Stimulated activated CD4-positive, alpha-beta T cell treated with anti-CD3 and anti-CD28 coated beads, Interleukin-2, amount 100 ng/mL, for 48 hours (primary cell): ENCODE data around the gene TLK2.

ENCODE experiments used
- DNase-seq, 2 donors: peaks; one replicate each; pipeline ENCODE4 v3.0.0-alpha.2; 2020

The TLK2 gene

DNA sequence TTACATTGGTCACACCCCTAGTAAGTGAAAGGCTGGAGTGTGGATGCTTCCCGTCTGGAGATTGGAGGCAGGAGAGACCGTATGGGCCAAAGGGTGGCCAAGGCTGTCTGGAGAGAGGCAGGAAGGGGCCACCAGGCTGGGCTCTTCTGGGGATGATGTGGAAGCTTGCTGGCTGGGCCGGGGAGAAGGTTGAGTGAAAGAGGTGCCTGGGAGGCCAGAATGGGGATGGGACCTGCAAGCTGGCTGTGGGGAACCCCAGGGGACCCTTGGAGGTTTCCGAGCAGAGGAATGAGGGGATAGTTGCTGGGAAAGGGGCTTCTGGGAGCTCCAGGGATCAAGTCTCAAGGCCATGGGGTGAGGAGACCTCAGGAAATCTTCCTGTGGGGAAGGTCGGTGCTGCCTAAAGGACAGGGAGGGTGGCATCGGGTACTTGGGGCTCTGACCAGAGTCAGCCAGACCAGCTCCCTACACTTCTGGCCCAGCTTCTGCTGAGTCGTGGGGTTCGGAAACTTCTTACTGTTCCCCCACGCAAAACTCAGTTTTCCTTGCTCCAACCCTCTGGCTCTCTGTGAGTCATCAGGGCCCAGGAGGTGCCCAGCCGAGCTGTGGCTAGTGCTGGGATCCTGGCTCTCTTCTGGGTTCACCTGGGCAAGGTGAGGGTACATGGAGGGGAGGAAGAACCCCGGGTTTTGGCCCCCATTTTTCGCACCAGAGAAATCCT lies 151.9 kb downstream of the TLK2 start:
- DNase-seq, result no peak

DNA sequence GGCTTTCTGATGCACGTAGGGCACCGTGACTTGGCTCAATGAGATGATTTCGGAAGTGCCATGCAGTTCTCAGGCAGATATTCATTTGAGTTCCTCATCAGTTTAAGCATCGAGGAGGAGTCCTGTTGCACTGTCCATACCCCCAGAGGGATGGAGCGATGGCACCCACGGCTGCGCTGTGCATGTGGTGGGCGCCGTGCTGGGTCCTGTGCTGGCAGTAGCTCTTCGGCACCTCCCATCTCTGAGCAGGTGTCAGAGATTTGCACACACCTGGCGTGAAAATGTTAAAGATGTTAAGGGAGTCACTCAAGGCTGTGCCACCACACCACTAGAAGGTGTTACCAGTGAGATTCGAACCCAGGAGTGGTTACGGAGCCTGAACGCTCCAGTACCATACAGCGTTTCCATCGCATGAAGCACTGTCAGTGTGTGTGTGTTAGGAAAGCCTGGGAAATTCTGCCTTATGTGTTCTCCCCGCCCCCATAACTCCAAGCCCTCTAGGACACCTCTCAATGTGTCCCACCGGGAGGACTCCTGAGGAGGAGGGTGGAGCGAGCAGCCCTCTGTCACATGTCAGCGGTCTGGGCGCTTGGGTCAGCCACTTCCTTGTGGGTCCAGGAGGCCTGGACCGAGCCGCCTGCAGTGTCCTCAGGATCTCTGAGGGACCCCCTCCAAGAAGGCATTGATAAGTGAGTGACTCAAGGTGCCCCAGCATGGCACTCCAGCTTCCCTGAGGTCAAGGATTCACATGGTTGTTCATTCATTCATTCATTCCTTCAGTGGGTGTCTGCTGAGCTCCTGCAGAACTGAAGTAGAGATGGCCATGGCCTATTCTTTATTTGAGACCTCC lies 152.7 kb downstream of the TLK2 start:
- DNase-seq, result no peak

DNA sequence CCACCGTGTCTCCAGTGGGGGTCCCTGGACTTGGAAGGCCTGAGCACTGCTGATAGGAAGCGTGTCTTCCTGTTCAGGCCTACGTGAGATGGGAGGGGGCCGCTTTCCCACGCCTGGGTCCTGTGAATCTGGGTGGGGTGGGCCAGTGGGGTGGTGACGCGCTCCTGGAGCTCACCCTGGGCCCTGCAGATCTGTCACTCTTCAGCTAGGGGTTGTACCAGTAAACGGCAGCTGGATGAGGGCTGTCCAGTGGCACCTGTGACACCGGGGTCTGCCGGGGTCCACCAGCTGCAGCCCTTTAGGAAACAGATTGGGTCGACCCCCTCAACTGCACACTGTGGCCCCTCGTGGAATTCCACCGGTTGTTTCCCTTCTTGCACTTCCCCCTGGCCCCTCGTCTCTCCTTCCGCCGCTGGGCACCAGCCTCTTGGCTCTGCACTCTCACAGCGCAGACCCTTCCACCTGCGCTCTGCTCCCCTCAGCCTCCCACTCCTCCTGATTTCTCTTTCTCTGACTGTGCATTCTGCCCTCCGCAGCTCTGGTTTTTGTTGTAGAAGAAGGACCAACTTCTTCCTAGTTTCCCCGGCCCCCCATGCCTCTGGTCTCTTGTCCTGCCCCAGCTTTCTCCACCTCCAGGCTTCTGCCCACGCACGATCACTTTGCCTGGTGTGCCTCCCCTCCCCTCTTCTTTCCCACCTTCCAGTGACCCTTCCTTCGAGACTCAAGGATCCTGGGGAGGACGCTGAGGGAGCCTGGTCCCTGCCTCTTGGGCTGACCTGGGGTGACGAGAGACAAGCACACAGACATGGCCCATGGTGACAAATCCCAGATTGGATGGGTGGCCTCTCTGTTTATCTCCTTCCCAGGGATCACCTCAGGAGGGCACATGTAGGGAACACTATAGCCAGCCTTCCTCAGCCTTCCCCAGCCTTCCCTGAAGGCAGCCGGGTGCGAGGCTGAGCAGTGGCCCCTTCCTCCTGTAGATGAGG lies 153.6 kb downstream of the TLK2 start:
- DNase-seq, result no peak

DNA sequence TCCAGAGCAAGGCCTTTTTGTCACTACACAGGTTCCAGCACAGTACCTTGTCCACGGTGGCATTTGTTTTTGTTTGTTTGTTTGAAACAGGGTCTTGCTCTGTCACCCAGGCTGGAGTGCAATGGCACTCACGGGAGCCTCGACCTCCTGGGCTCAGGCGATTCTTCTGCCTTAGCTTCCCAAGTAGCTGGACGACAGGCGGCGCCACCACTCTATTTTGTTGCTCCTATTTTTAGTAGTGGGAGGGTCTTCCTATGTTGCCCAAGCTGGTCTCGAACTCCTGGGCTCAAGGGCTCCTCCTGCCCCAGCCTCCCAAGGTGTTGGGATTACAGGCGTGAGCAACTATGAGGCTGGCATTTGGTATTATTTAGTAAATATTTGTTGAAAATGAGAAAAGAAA lies 159.2 kb downstream of the TLK2 start:
- DNase-seq, result no peak

DNA sequence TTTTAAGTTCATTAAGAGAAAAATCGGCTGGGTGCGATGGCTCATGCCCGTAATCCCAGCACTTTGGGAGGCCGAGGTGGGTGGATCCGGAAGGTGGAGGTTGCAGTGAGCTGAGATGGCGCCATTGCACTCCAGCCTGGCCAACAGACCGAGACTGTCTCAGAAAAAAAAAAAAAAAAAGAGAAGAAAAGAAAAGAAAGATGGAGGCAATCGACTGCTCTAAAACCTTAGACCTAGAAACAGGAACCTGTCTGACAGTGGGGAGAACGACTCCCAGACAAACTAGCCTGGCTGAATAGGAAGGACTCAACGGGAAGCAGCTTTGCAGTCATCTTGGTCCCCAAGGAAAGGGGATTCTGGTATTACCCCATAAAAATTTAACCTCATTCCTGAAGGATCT lies 162.5 kb downstream of the TLK2 start:
- no peak for DNase-seq

DNA sequence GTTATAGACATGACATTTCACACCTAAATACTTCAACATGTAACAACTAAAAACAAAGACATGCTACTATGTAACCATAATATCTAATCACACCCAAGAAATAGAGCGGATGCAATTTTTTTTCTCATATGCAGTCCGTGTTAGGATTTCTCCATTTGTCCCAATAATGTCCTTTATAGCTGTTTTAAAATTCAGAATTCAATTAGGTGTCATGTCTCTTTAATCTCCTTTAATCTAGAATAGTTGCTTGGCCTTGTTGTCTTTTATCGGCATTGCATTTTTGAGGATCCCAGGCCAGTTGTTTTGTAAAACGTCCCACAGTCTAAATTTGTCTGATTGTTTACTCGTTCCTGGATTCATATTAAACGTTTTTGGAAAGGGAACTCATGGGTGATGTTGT lies 163.3 kb downstream of the TLK2 start:
- no peak for DNase-seq

DNA sequence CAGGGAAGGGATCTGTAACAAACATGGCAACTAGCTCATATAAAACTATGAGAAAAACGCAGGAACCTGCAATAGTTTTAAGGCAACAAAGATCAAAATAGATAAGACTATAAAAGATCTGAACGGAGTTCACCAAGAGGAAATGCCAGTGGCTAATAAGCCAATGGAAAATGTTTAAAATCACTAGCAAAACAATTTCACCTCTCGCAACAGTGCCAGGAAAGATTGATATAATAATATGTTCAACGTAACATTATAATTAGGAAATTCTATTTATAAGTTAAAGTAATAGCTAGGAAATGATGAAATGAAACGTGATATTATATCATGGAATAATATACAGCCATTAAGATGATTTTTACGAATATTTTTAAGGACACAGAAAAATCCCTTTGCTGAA lies 164.9 kb downstream of the TLK2 start:
- DNase-seq, result no peak

DNA sequence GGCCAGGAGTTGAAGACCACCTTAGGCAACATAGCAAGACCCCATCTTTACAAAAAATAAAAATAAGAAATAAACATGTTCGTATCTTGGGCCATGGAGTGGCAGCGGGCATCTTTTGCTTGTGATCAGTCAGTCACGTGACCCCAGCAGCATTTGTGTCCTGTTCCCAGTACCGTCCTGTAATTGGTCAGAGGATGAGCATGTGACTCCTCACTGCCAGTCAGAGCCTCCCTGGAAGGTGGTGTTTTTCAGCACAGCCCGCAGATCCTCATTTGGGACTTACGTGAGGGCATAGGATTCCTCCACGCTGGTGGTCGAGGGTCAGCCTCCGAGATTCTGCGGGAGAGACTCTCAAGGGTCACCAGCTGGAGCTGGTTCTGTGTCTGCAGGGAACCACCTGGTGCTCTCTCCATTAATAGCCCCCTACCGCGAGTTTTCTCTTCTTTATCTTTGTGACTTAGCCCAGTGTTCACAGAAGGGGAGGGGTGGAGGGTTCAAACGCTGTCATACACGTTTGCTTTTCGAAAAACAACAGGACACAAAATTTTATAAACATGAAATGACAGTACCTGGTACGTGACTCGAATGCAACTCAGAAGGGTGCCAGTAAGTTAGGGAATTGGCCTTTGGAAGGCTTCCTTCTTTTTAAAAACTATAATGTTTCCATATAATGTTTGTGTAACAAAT lies 166.0 kb downstream of the TLK2 start:
- DNase-seq, result no peak

DNA sequence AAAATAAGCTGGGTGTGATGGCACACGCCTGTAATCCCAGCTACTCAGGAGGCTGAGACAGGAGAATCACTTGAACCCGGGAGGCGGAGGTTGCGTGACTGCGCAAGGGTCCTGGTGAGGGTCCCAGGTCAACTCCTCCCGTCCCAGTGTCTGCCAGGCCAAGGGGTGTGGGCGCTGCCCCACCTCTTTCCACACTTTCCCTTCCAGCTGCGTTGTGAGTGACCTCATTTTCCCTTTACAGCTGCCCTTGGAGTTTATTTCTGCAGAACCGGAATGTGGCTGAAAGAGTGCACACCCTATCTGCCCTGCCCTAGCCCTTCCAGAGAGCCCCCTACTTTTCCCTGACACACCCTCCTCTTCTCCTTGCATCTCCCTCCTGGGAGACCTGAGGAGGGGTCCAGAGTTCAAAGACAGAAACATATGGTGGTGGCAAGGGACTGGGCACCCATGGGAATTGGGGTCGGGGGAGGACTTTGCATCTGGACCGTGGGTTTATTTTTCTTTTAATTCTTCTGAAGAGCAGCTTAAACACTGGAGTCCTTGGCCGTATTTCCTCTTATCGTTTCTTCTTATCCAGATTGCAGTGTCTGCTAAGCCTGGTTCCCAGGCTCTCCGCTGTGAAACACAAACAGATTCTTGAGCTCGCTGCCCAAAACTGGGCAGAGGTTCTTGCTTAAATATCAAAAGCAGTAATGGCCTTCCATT lies 169.8 kb downstream of the TLK2 start:
- no peak for DNase-seq

DNA sequence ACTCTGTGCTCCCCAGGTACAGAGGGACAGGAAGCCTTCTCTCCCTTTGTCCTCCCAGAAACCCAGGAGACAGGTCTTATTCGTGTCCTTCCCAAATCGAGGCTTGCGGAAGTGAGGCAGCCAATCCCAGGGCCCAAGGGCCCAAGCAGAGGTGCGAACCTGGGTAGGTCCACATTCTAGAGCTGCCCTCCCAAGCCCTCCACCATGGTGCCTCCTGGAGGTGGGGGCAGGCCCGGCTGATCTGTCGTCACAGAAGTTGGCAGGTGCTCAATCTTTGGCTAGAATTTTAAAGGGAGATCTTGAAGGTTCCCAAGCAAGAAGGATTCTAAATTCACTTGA lies 170.3 kb downstream of the TLK2 start:
- no peak for DNase-seq

DNA sequence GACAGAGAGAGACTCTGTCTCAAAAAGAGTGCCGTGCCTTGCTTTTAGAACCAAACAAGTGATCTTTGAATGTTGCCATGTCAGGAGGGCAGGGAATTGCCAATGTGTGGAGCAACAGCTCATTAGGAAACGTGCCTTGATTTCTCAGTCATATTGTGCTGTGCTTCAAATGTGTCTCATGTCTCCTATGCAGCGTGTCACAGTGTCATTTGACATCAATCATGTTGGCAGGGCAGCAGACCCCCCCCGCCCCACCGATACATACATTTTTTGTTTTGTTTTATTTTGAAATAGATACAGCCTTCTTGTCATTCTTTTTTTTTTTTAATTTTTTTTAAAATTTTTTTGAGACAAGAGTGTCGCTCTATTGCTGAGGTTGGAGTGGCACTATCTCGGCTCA lies 170.9 kb downstream of the TLK2 start:
- no peak for DNase-seq

DNA sequence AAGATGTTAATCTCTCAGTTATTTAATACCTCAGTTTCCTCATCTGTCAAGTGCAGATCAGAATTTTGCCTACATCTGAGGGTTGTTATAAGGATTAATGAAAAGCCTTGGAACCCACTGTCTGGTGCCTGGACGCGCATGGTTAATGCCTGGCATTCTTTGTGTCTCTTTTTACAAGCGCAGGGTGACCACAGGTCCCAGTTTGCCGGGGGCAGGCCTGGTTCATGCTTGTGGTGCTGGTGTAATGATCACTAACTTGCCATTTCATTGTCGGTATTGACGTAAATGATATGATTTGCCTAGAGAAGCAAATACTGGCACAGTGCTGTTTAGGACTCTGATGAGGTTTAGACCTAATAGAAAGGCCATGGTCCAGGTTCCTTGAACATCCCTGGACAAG lies 172.0 kb downstream of the TLK2 start:
- DNase-seq, result no peak

DNA sequence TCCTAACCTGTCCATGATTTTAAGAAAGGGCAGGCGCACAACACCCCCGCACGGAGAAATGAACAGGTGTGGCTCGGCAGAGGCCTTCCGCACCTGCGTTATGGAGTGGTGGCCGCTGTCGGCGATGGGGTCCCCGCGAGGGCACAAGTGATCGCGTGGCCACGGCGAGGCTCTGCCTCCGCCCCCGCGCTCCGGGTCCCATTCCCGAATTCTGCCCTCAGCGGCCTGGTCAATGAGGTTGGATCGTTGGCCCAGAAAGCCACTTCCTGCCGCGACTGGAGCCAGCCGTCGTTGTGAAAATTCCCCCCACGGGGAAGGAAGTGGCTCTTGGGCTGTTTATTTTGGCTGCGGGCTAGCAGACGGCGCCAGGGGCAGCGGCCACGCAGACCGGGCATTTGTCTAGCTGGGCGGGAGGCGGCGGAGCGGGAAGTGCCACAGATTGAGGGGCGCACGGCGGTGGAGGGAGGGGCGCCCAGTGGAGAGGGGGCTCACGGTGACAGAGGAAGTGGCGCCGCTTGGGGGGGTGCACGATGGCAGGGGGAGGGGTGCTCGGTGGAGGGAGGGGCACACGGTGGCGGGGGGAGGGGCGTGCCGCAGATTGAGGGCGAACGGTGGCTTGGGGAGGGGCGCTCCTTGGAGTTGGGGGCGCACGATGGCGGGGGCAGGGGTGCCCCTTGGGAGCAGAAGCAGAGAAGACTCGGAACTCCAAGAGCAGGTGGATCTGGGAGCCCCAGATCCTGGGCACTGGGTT lies 173.8 kb downstream of the TLK2 start:
- peak; percentile 16 to 26 for DNase-seq

DNA sequence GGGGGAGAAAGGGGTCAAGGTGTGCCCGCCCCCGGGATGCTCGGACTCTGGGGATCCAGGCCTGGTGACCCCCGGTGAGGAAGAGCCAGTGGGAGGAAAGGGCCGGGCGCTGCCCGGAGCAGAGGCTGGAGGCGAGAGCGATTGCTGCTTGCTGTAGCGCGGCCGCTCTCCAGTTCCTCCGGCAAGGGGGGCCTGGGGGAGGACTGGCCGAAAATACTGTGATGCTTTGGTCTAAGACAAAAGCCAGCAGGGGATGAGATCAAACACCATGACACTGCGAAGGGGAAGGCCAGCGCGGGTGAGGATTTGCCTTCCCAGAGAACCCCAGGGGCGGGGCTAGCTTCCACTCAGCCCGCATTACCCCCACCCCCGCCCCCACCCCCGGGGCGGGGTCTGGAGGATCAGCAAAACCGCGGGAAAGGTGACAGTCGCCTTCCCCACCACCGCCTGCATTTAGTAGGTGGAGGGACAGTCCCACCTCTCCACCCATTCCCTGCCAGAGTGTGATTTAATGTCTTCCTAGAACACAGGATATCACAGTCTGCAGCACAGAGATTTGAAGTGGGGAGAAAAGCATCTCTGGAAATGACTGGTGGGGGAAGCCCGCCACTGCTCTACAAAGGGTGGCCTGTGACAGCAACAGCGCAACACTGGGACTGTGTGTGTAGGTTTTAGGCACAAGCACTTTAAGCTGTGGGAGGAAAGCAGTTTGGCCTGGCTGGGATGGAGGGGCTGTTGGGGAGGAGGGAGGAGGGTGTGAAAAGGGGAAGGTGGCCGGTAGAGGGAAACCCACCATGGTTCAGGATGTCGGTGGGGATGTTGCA lies 174.6 kb downstream of the TLK2 start:
- DNase-seq, result peak; percentile 86 to 91

DNA sequence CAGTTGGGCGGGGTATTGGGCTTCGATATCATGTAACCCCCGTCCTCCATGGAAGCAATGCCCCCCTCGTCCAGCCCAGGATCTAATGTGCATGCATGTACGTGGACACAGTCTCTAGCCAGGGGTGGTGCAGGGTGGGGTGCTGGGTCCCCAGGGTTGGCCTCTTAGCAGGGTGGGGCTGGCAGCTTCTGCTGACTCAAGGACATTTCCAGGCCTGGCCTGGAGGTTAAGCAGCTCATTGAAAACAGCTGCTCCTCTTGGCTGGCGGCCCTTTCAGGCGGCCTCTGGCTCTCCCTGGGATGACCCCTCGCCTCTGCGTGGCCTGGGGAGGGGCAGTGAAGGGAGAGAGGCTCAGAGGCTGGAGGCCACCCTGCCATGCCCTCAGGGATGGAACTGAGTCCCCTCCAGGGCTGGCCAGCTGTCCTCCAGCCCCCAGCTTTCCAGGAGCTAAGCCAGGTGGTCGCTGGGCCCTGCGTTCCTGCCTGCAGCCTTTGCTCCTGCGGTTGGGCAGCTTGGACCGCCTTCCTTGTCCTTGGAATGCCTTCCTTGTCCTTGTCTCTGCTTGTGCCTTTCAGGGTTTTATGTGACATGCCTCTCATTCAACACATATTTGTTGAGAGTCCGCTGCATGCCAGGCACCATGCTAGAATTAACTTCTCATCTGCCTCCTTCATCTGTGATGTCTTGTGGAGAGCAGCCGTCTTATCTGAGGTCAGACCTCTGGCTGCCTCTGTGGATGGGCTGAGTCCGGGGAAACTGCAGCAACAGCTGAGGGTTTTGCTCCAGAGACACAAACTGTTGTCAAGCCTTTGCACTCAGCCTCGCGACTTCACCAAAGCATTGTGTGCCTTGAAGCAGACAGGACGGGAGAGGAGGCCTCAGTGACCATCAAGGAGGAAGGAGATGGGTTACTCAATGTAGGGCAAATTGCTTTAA lies 175.5 kb downstream of the TLK2 start:
- DNase-seq, result no peak

DNA sequence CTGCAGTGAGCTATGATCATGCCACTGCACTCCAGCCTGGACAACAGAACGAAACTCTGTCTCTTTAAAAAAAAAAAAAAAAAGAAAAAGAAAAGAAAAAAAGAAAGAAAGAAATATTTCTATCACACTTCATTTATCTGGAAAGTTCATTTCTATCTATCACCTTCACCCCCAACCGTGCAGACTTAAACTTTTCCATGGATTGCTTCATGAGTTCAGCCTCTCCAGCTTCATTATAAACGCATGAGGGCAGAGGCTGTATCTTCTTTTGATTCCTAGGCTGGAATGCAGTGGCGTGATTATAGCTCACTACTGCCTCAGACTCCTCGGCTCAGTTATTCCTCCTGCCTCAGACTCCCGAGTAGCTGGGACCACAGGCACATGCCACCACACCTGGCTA lies 177.0 kb downstream of the TLK2 start:
- no peak for DNase-seq

DNA sequence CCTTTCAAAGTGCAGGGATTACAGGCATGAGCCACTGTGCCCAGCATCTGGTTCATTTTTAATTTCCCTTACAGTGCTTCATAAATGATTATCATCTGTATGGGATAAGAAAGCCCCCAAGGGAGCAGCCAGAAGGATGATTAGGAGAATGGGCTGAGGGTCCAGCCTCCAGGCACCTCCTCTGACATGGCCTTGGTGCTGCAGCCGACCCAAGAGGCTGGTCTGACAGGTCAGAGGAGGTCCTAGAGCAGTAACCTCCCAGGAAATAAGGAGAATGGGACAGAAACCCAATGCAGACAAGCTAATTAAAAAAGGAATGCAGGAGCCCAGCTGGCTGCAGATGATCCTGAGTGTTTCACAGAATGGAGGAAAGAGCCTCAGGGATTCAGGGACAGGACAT lies 177.8 kb downstream of the TLK2 start:
- no peak for DNase-seq

DNA sequence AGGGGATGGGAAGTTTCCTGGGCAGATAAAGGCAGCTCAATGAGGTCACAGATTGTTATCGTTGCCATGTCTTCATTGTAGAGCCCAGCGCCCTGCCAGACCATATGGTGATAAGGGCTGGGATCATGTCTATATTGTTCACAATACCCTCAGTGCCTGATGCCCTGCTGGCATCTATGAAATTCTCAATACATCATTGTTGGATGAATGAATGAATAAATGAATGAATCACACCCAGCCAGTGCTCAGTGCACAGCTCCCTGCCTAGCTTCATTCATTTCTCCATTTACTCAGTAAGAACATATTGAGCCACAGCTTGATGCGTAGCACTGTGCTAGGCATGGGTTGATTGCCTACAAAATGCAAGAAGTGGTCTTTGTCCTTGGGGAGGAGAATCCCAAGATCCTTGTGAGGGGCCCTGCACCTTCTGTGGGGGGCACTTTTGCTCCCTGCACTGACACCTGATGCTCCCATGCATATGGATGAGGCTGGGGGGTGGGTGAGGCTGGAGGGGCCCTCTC lies 178.6 kb downstream of the TLK2 start:
- no peak for DNase-seq

DNA sequence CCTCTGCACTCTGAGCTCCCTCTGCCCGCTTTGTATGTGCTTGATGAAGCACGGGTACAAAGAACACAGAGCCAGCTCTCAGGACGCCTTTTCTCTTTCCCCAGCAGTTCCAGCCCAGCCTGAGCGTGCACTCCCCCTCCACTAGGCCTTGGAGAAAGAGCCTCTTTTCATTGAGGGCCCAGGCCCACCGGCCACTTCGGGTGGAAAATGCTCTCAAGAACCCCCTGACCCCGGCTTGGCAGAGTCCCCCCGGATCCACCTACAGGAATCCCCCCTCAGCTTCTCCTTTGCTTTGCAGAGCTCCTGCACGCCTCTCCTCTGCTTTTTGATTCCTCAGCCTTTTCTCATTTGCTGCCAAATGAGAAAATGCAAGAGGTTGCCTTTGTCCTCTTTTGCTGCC lies 179.1 kb downstream of the TLK2 start:
- no peak for DNase-seq
